Left lung (tissue), 10 donors: ENCODE data around the gene DCLK3. TPM values are rescaled to one million over a fixed set of nuclear protein-coding genes. Genes with fewer than 3 reads are reported as not detected.
A peak's percentile ranks its signal among the peaks of the same experiment; 100 is the strongest.

ENCODE experiments used
- ATAC-seq: fragments of 200-7000 bp; cut with Tn5 transposase; one replicate; pipeline ENCODE4 v1.9.1; 2020; ENCODE audit warnings: moderate library complexity
- DNase-seq, 4 donors: peaks; one replicate each; pipeline ENCODE4 v3.0.0-alpha.2; 2013 to 2020
- H3K27ac ChIP-seq, 2 donors: fragments of 200-600 bp; sonication (generic) in 1 of 2; one replicate each; pipeline versions ENCODE4 v1.5.0 to v1.8.0; 2020 to 2021
- H3K27me3 ChIP-seq, 2 donors: fragments of 200-600 bp; sonication (generic) in 1 of 2; one replicate each; pipeline versions ENCODE4 v1.5.0 to v1.8.0; 2020 to 2021
- H3K36me3 ChIP-seq, 2 donors: fragments of 200-600 bp; sonication (generic) in 1 of 2; one replicate each; pipeline versions ENCODE4 v1.5.0 to v1.8.0; 2020 to 2021
- H3K4me1 ChIP-seq, 2 donors: fragments of 200-600 bp; one replicate each; pipeline ENCODE4 v1.8.0; 2021
- H3K4me3 ChIP-seq, 2 donors: fragments of 200-600 bp; sonication (generic) in 1 of 2; one replicate each; pipeline versions ENCODE4 v1.5.0 to v1.8.0; 2020 to 2021; ENCODE audit warnings: mild to moderate bottlenecking in 1 of 2
- H3K9me3 ChIP-seq, 2 donors: fragments of 200-600 bp; sonication (generic) in 1 of 2; one replicate each; pipeline versions ENCODE4 v1.5.0 to v1.8.0; 2020 to 2021
- intact Hi-C, 2 donors: fragments of 100-400 bp; cut with DNase I; formaldehyde crosslinking; loops; one replicate each; pipeline versions ENCODE4 v1.11.2 to v1.14.2; 2022
- polyA plus RNA-seq, 6 donors: library from polyadenylated mRNA; unstranded; fragments of 120-200 nt; gene quantifications; one replicate each; pipeline ENCODE4 v1.2.1, GENCODE V29; 2013; ENCODE audit not compliant: insufficient read length in 6 of 6
- total RNA-seq, 2 donors: library from RNA; stranded (reverse); fragmentation: NEBNext Ultra II Directional; extraction: Animal tissue kit (Norgen Biotek cat#: 25700); gene quantifications; one replicate each; pipeline ENCODE4 v1.2.1, GENCODE V29; 2021
- TF ChIP-seq, protein P1 (sequence below), 2 donors: fragments of 200-600 bp; sonication (generic) in 1 of 2; IDR thresholded peaks; one replicate each; pipeline versions ENCODE4 v1.5.0 to v1.8.0; 2021; ENCODE audit warnings: antibody characterized with exemption in 2 of 2
- donor health status: DM: no; HTN: yes; CAD: no.
- donor health status: DM: no; HTN: no; CAD: no.

The DCLK3 gene
- total and polyA plus RNA-seq, 8 donors = 0.15 to 1.9 (median 1.4) TPM

DNA sequence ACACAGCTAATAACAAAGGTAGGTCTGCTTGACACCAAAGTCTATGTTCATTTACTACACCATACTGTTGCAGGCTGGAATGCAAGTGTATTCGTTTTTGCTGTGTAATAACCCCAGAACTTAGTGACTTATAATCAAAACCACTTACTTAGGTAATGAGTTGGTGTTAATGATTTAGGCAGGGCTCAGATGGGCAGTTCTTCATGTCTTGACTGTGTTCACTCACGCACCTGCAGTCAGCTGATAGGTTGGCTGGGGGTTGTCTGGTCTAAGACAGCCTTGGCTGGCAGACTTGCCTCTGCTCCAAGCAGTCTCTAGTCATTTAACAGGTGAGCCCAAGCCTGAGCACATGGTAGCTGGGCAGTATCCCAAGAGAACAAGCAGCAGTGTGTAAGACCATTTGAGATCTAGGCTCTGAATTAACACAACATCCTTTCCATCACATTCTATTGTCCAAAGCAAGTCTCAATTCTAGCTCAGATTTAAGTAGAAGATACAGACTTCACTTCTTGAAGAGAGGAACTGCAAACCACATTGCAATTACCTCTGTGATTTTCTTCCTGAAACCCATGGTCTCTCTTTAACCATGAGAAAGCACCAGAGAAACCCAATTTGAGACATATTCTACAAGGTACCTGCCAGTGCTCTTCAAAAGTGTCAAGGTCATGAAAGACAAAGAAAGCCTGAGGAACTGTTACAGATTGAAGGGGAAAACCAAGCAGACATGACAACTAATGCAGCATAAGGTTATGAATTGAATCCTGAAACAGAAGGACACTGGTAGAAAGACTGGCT, 13.3 kb upstream of the DCLK3 start:
- Histone ChIP-seq H3K27ac (no peak overlapping the region), H3K27me3 (no peaks in the 10 kb centered on the region), H3K36me3 (no peaks in the 10 kb centered on the region), H3K4me1 (no peaks in the 10 kb centered on the region), H3K4me3 (no peak overlapping the region), H3K9me3 (no peaks in the 10 kb centered on the region)
- DNase-seq (no peak), ATAC-seq (no peak)
- TF ChIP-seq, protein P1, sequence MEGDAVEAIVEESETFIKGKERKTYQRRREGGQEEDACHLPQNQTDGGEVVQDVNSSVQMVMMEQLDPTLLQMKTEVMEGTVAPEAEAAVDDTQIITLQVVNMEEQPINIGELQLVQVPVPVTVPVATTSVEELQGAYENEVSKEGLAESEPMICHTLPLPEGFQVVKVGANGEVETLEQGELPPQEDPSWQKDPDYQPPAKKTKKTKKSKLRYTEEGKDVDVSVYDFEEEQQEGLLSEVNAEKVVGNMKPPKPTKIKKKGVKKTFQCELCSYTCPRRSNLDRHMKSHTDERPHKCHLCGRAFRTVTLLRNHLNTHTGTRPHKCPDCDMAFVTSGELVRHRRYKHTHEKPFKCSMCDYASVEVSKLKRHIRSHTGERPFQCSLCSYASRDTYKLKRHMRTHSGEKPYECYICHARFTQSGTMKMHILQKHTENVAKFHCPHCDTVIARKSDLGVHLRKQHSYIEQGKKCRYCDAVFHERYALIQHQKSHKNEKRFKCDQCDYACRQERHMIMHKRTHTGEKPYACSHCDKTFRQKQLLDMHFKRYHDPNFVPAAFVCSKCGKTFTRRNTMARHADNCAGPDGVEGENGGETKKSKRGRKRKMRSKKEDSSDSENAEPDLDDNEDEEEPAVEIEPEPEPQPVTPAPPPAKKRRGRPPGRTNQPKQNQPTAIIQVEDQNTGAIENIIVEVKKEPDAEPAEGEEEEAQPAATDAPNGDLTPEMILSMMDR (IDR thresholded peaks at IDR 0.05) = no peak
- intact Hi-C loops = no loop called here

DNA sequence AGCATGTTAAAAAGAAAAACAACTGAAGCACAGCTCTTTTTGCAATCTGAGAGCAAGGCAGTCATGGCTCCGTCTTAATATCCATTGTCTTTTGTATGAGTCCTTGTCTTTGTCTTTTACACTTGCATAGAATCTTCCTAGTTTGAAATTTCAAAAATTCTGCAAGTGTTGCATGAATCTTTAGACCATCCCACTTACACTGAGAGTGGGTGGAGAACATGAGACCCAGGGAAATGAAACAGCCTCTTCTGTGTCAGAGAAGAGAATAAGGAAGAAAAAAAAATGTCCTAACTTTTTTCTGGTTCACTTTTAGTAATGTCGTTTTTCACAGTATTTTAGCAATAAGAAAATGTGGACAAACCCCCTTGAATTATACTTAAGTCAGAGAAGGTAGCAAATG, 12.1 kb upstream of the DCLK3 start:
- Histone ChIP-seq H3K36me3 (no peaks in the 10 kb centered on the region), H3K27me3 (no peaks in the 10 kb centered on the region), H3K9me3 (no peaks in the 10 kb centered on the region), H3K4me3 (no peak overlapping the region), H3K27ac (no peak overlapping the region), H3K4me1 (no peaks in the 10 kb centered on the region)
- TF ChIP-seq, protein P1 (IDR thresholded peaks at IDR 0.05) = no peak
- intact Hi-C loops = no loop called here
- peak; percentile 48 for ATAC-seq
- no peak for DNase-seq

DNA sequence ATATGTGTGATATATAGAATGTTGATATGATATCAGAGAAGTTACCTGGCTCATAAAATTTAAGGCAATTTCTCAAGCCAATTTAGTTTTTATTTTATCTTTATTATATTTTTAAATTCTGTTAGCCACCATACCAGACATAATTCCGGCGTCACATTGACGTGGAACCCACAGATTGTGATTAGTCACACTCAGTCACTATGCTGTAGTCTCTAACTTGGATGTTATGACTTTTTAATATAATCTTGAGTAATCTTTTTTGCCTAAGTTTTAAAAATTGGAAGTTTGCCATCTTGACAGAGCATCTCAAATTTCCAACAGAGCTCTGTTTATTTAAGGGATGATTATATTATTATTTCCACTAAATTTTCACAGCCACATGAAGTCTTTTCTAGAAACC, 9.7 kb upstream of the DCLK3 start:
- Histone ChIP-seq H3K4me1 (no peaks in the 10 kb centered on the region), H3K27me3 (no peaks in the 10 kb centered on the region), H3K27ac (no peak overlapping the region), H3K4me3 (no peak overlapping the region), H3K9me3 (no peaks in the 10 kb centered on the region), H3K36me3 (no peaks in the 10 kb centered on the region)
- TF ChIP-seq, protein P1 (IDR thresholded peaks at IDR 0.05) = no peak
- no peak for ATAC-seq
- DNase-seq = peak in 2 of 4 donors; percentile 14 to 26
- intact Hi-C loops = no loop called here

DNA sequence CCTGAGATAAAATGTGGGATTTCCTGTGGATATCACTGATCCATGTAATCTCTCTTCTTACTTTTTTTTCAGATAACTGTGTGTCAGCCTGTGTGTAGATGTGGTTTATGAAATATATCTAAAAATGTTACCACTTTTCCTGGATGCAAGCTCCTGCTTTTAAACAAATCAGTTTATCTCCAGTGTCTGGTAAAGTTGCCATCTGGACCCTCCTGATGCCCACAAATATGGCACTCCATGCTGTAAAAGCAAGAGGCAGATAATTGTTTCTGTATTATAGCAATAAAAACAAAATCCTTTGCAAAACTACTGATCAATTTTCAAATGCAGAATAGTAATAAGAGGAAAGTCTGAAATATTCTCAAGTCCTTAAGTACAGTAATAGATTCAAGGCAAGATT, 7.6 kb upstream of the DCLK3 start:
- no peak overlapping the region for H3K4me3 ChIP-seq
- no peaks in the 10 kb centered on the region for H3K36me3 ChIP-seq
- H3K27ac ChIP-seq = no peak overlapping the region
- H3K9me3 ChIP-seq = no peaks in the 10 kb centered on the region
- no peak for ATAC-seq
- no peaks in the 10 kb centered on the region for H3K4me1 ChIP-seq
- H3K27me3 ChIP-seq = peaks cover 0 to 11% of the 10 kb centered on the region in 2 donors
- intact Hi-C loops = no loop called here
- DNase-seq = no peak
- TF ChIP-seq, protein P1 (IDR thresholded peaks at IDR 0.05) = no peak

DNA sequence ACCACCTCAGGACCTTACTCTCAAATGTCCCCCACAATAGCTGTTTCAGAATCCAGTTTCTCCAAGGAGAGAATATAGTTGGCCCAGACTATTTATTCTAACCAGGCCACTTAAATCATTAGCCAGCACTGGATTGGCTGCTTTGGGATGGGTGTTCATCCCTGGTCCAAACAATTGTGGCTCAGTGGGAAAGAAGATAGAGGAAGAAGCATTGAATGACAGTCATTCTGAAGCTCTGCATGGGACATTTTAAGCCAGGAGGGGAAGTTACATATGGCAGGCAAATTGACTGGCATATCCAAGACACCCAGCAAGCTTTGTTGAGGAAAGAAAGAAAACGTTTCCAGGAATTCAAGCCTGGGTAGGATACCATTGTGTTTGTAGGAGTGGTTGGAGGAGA, 5.6 kb upstream of the DCLK3 start:
- no peak overlapping the region for H3K27ac ChIP-seq
- peaks cover 0 to 29% of the 10 kb centered on the region in 2 donors for H3K27me3 ChIP-seq
- H3K4me3 ChIP-seq = no peak overlapping the region
- H3K4me1 ChIP-seq = no peaks in the 10 kb centered on the region
- H3K9me3 ChIP-seq = no peaks in the 10 kb centered on the region
- H3K36me3 ChIP-seq = no peaks in the 10 kb centered on the region
- ATAC-seq (no peak), DNase-seq (no peak)
- TF ChIP-seq, protein P1 (IDR thresholded peaks at IDR 0.05) = no peak
- intact Hi-C loops = no loop called here
